Measurements from ENCODE around the gene KRTAP12-4. TPM values are rescaled to one million over a fixed set of nuclear protein-coding genes. Genes with fewer than 3 reads are reported as not detected.

Gene KRTAP12-4
- polyA plus RNA-seq, 1 donor from 2014 or later = not detected

DNA sequence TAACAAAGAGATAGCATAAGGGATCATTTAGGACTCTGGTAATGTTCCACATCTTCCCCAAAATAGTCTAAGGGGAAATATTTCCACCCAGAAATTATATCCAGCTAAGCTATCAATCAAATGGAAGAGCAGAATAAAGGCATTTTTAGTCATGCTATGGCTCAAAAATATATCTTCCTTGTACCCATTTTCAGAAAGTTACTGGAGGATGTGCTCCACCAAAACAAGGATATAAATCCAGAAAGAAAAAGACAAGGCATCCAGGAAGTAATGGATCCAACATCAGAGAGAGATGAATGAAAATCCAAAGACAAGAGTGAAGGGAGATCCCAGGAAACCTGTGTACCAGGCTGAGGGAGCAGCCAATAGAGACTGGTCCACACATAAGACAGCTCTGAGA lies 45.3 kb downstream of the KRTAP12-4 start:
- Histone ChIP-seq H4K20me1 (ENCODE audit: insufficient read depth) (no peaks in the 10 kb centered on the region), H3K9me2 (ENCODE audit: insufficient read depth, low read length) (no peaks in the 10 kb centered on the region), H3K79me2 (replicated peaks; ENCODE audit: insufficient read depth, low read length) (no peaks in the 10 kb centered on the region), H3K4me3 (ENCODE audit: low read length) (no peak overlapping the region), H3K27ac (ENCODE audit: low read length) (no peak overlapping the region), H2AFZ (ENCODE audit: low read depth, low read length) (no peak overlapping the region), H3K9ac (ENCODE audit: low read length) (no peak overlapping the region), H3K9me3 (ENCODE audit: low read length) (no peaks in the 10 kb centered on the region), H3F3A (ENCODE audit: insufficient read depth, low read length, poor library complexity, severe bottlenecking) (no peaks in the 10 kb centered on the region), H3K4me2 (ENCODE audit: low read length) (no peak overlapping the region), H3K27me3 (ENCODE audit: insufficient read depth, low read depth, low read length) (no peaks in the 10 kb centered on the region), H3K36me3 (ENCODE audit: insufficient read depth, low read length) (no peaks in the 10 kb centered on the region)
- no peak for TF ChIP-seq SMC3 (conservative IDR thresholded peaks at IDR 0.05; ENCODE audit: poor library complexity)
- TF ChIP-seq, protein P1, sequence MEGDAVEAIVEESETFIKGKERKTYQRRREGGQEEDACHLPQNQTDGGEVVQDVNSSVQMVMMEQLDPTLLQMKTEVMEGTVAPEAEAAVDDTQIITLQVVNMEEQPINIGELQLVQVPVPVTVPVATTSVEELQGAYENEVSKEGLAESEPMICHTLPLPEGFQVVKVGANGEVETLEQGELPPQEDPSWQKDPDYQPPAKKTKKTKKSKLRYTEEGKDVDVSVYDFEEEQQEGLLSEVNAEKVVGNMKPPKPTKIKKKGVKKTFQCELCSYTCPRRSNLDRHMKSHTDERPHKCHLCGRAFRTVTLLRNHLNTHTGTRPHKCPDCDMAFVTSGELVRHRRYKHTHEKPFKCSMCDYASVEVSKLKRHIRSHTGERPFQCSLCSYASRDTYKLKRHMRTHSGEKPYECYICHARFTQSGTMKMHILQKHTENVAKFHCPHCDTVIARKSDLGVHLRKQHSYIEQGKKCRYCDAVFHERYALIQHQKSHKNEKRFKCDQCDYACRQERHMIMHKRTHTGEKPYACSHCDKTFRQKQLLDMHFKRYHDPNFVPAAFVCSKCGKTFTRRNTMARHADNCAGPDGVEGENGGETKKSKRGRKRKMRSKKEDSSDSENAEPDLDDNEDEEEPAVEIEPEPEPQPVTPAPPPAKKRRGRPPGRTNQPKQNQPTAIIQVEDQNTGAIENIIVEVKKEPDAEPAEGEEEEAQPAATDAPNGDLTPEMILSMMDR (IDR thresholded peaks at IDR 0.05; ENCODE audit: poor library complexity, severe bottlenecking) = no peak
- no peak for TF ChIP-seq TAF1 (IDR thresholded peaks at IDR 0.05; ENCODE audit: low read depth)
- TF ChIP-seq, protein P2, sequence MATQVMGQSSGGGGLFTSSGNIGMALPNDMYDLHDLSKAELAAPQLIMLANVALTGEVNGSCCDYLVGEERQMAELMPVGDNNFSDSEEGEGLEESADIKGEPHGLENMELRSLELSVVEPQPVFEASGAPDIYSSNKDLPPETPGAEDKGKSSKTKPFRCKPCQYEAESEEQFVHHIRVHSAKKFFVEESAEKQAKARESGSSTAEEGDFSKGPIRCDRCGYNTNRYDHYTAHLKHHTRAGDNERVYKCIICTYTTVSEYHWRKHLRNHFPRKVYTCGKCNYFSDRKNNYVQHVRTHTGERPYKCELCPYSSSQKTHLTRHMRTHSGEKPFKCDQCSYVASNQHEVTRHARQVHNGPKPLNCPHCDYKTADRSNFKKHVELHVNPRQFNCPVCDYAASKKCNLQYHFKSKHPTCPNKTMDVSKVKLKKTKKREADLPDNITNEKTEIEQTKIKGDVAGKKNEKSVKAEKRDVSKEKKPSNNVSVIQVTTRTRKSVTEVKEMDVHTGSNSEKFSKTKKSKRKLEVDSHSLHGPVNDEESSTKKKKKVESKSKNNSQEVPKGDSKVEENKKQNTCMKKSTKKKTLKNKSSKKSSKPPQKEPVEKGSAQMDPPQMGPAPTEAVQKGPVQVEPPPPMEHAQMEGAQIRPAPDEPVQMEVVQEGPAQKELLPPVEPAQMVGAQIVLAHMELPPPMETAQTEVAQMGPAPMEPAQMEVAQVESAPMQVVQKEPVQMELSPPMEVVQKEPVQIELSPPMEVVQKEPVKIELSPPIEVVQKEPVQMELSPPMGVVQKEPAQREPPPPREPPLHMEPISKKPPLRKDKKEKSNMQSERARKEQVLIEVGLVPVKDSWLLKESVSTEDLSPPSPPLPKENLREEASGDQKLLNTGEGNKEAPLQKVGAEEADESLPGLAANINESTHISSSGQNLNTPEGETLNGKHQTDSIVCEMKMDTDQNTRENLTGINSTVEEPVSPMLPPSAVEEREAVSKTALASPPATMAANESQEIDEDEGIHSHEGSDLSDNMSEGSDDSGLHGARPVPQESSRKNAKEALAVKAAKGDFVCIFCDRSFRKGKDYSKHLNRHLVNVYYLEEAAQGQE (IDR thresholded peaks at IDR 0.05; ENCODE audit: borderline replicate concordance) = no peak
- no peak for TF ChIP-seq EP300 (conservative IDR thresholded peaks at IDR 0.05; ENCODE audit: poor library complexity, severe bottlenecking)
- TF ChIP-seq POLR2AphosphoS5 (IDR thresholded peaks at IDR 0.05) = no peak
- no peak for TF ChIP-seq RAD21 (conservative IDR thresholded peaks at IDR 0.05)
- no peak for TF ChIP-seq EZH2 (IDR thresholded peaks at IDR 0.05; ENCODE audit: borderline replicate concordance, insufficient read depth, low read length, poor library complexity, severe bottlenecking)

DNA sequence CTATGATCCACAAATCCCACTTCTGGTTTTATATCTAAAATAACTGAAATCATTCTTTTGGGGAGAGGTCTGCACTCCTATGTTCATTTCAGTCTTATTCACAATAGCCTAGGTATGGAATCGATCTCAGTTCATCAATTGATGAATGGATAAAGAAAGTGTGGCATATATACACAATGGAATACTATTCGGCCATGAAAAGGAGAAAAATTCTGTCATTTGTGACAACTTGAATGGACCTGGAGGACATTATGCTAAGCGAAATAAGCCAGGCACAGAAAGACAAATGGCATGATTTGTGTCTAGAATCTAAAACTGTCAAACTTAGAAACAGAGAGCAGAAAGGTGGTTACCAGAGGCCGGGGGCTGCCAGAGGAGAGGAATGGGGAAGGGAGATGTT lies 48.0 kb downstream of the KRTAP12-4 start:
- no peak overlapping the region for H3K27ac ChIP-seq (ENCODE audit: low read length)
- no peaks in the 10 kb centered on the region for H4K20me1 ChIP-seq (ENCODE audit: insufficient read depth)
- H2AFZ ChIP-seq (ENCODE audit: low read depth, low read length) = no peak overlapping the region
- no peaks in the 10 kb centered on the region for H3K79me2 ChIP-seq (replicated peaks; ENCODE audit: insufficient read depth, low read length)
- no peaks in the 10 kb centered on the region for H3F3A ChIP-seq (ENCODE audit: insufficient read depth, low read length, poor library complexity, severe bottlenecking)
- no peak overlapping the region for H3K4me2 ChIP-seq (ENCODE audit: low read length)
- no peaks in the 10 kb centered on the region for H3K36me3 ChIP-seq (ENCODE audit: insufficient read depth, low read length)
- peaks cover 4% of the 10 kb centered on the region for H3K9me3 ChIP-seq (ENCODE audit: low read length)
- H3K4me3 ChIP-seq (ENCODE audit: low read length) = no peak overlapping the region
- H3K27me3 ChIP-seq (ENCODE audit: insufficient read depth, low read depth, low read length) = no peaks in the 10 kb centered on the region
- TF ChIP-seq MXI1 (conservative IDR thresholded peaks at IDR 0.05; ENCODE audit: poor library complexity, severe bottlenecking) (no peak), EZH2 (IDR thresholded peaks at IDR 0.05; ENCODE audit: borderline replicate concordance, insufficient read depth, low read length, poor library complexity, severe bottlenecking) (no peak), SMC3 (conservative IDR thresholded peaks at IDR 0.05; ENCODE audit: poor library complexity) (no peak), POLR2AphosphoS5 (IDR thresholded peaks at IDR 0.05) (no peak), EP300 (conservative IDR thresholded peaks at IDR 0.05; ENCODE audit: poor library complexity, severe bottlenecking) (no peak), TAF1 (IDR thresholded peaks at IDR 0.05; ENCODE audit: low read depth) (no peak), RAD21 (conservative IDR thresholded peaks at IDR 0.05) (no peak)
- TF ChIP-seq, protein P1 (IDR thresholded peaks at IDR 0.05; ENCODE audit: poor library complexity, severe bottlenecking) = no peak
- TF ChIP-seq, protein P2 (IDR thresholded peaks at IDR 0.05; ENCODE audit: borderline replicate concordance) = no peak
- no peak overlapping the region for H3K9ac ChIP-seq (ENCODE audit: low read length)
- no peaks in the 10 kb centered on the region for H3K9me2 ChIP-seq (ENCODE audit: insufficient read depth, low read length)

Data from neural cell (in vitro differentiated cells).